ENCODE data around the gene GNPDA2. TPM values are rescaled to one million over a fixed set of nuclear protein-coding genes. Genes with fewer than 3 reads are reported as not detected.
"Not testable (repeated sequence)": the region's sequence is repeated elsewhere in the genome, so short reads cannot be mapped to it uniquely, and the experiment has no call there.

GNPDA2 gene
- total and polyA plus RNA-seq, 5 donors from 2014 or later, result 8.3 to 22.8 (median 15.2) TPM

DNA sequence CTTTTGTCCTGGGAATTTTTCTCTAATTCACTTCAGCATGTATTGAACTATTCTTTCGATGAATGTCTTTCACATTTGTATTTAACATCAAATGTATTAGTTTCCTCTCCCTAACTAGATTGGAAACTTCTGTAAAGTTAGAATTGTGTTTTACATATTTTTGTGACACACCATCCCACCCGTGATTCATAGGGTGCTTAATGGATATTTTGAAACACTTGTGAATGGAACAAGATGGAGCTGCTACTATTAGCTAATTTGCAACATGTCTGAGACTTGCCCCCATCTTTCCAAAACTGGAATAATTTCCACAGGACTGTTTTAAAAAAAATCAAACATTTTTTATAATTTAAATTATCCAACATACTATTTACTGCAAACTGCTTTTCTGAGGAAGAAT is 30.2 kb upstream of the GNPDA2 start:
- peaks cover 2% of the 10 kb centered on the region for H3K27me3 ChIP-seq (ENCODE audit: control insufficient read depth, insufficient read depth, low read length)
- H3K36me3 ChIP-seq (ENCODE audit: control insufficient read depth, insufficient read depth, low read length), result no peaks in the 10 kb centered on the region
- no peak overlapping the region for H3K4me3 ChIP-seq (ENCODE audit: low read depth, low read length)
- H3K9me3 ChIP-seq (ENCODE audit: control insufficient read depth in 2 of 2, low read length in 2 of 2), result no peaks in the 10 kb centered on the region
- no peak overlapping the region for H3K4me3 Mint-ChIP-seq
- no peak overlapping the region for H3K27ac ChIP-seq (ENCODE audit: insufficient read depth, low read length, poor library complexity, severe bottlenecking)
- no peak for ATAC-seq (ENCODE audit: low read depth in 2 of 2)
- H3K27me3 Mint-ChIP-seq, result peaks cover 4% of the 10 kb centered on the region
- H3K4me1 ChIP-seq (ENCODE audit: control insufficient read depth, insufficient read depth, low read length, poor library complexity, severe bottlenecking), result no peaks in the 10 kb centered on the region
- H3K36me3 Mint-ChIP-seq, result no peaks in the 10 kb centered on the region
- H3K27ac Mint-ChIP-seq, result no peak overlapping the region
- H3K9me3 Mint-ChIP-seq, result peaks cover 0 to 3% (median 0%) of the 10 kb centered on the region in 7 donors
- DNase-seq, result no peak
- H3K4me1 Mint-ChIP-seq, result no peaks in the 10 kb centered on the region

DNA sequence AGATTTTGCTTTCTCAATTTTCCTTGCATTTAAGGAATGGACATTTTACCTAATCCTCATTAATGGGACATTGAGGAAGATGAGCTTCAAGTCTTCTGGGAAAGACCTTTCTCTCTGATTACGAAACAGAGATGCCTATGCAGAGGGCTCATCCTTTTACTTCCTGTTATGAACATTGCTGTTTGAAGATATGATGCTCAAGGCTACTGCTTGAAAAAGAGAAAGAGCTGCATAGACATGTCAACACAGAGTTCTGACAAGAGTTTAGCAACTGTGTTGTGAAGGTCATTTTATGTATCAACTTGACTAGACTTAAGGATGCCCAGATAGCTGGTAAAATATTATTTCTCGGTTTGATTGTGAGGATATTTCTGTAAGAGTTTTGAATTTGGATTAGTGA is 13.8 kb upstream of the GNPDA2 start:
- ATAC-seq (ENCODE audit: low read depth in 2 of 2) (no peak), DNase-seq (no peak)
- no peaks in the 10 kb centered on the region for H3K9me3 ChIP-seq (ENCODE audit: control insufficient read depth in 2 of 2, low read length in 2 of 2)
- no peak overlapping the region for H3K4me3 Mint-ChIP-seq
- H3K27ac ChIP-seq (ENCODE audit: insufficient read depth, low read length, poor library complexity, severe bottlenecking), result no peak overlapping the region
- H3K4me1 ChIP-seq (ENCODE audit: control insufficient read depth, insufficient read depth, low read length, poor library complexity, severe bottlenecking), result no peaks in the 10 kb centered on the region
- no peaks in the 10 kb centered on the region for H3K36me3 Mint-ChIP-seq
- H3K27ac Mint-ChIP-seq, result no peak overlapping the region
- no peak overlapping the region for H3K4me3 ChIP-seq (ENCODE audit: low read depth, low read length)
- H3K27me3 Mint-ChIP-seq, result peaks cover 5% of the 10 kb centered on the region
- no peaks in the 10 kb centered on the region for H3K36me3 ChIP-seq (ENCODE audit: control insufficient read depth, insufficient read depth, low read length)
- H3K4me1 Mint-ChIP-seq, result no peaks in the 10 kb centered on the region
- peaks cover 7% of the 10 kb centered on the region for H3K27me3 ChIP-seq (ENCODE audit: control insufficient read depth, insufficient read depth, low read length)
- H3K9me3 Mint-ChIP-seq, result peaks cover 0 to 2% (median 0%) of the 10 kb centered on the region in 7 donors

DNA sequence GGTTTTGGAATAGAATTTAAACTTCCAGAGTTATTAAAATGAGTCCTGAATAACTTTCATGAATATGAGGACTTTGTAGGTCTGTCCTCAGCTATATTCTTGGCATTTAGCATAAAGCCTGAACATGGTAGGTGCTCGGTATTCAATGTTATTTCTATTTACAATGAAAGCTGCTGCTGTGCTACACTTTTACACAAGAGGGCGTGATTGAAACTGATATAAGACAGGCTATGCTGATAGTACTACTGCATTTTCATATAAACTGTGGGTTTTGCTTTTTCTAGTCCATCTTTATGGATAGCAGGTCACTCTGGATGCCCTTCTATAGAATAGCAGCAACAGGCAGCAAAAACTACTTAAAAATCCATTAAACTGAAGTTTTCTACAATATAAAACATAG is 12.3 kb upstream of the GNPDA2 start:
- peaks cover 15% of the 10 kb centered on the region for H3K27me3 Mint-ChIP-seq
- no peak overlapping the region for H3K4me3 ChIP-seq (ENCODE audit: low read depth, low read length)
- no peak for ATAC-seq (ENCODE audit: low read depth in 2 of 2)
- H3K27me3 ChIP-seq (ENCODE audit: control insufficient read depth, insufficient read depth, low read length), result peaks cover 14% of the 10 kb centered on the region
- H3K36me3 ChIP-seq (ENCODE audit: control insufficient read depth, insufficient read depth, low read length), result no peaks in the 10 kb centered on the region
- H3K27ac Mint-ChIP-seq, result no peak overlapping the region
- H3K4me3 Mint-ChIP-seq, result no peak overlapping the region
- H3K27ac ChIP-seq (ENCODE audit: insufficient read depth, low read length, poor library complexity, severe bottlenecking), result no peak overlapping the region
- no peaks in the 10 kb centered on the region for H3K36me3 Mint-ChIP-seq
- no peaks in the 10 kb centered on the region for H3K9me3 ChIP-seq (ENCODE audit: control insufficient read depth in 2 of 2, low read length in 2 of 2)
- peaks cover 0 to 2% (median 0%) of the 10 kb centered on the region in 7 donors for H3K9me3 Mint-ChIP-seq
- DNase-seq, result no peak
- no peaks in the 10 kb centered on the region for H3K4me1 Mint-ChIP-seq
- H3K4me1 ChIP-seq (ENCODE audit: control insufficient read depth, insufficient read depth, low read length, poor library complexity, severe bottlenecking), result no peaks in the 10 kb centered on the region

DNA sequence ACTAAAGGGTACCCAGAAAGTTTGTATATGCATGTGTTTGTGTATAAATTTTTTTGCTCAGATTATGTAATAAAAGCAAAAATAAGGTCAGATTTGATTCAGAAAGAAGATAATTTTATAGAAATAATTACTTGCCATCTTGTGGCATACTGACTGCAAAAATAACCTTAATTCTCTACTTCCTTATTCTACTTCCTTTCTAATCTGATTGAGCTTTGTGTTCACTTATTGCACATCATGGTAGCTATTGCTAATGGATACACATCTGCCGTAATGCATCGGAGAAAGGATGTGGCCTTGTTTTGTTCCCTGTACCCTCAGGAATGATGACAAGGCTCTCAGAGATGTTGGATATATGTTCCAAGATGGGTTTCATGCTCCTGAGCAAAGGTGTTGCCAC is 10.5 kb upstream of the GNPDA2 start:
- Histone ChIP-seq H3K9me3 (ENCODE audit: control insufficient read depth in 2 of 2, low read length in 2 of 2) (no peaks in the 10 kb centered on the region), H3K27ac (ENCODE audit: insufficient read depth, low read length, poor library complexity, severe bottlenecking) (no peak overlapping the region), H3K4me1 (ENCODE audit: control insufficient read depth, insufficient read depth, low read length, poor library complexity, severe bottlenecking) (no peaks in the 10 kb centered on the region), H3K36me3 (ENCODE audit: control insufficient read depth, insufficient read depth, low read length) (no peaks in the 10 kb centered on the region), H3K4me3 (ENCODE audit: low read depth, low read length) (no peak overlapping the region), H3K27me3 (ENCODE audit: control insufficient read depth, insufficient read depth, low read length) (peaks cover 15% of the 10 kb centered on the region)
- H3K27me3 Mint-ChIP-seq, result peaks cover 19% of the 10 kb centered on the region
- no peaks in the 10 kb centered on the region for H3K36me3 Mint-ChIP-seq
- H3K9me3 Mint-ChIP-seq, result peaks cover 0 to 2% (median 0%) of the 10 kb centered on the region in 7 donors
- no peak for ATAC-seq (ENCODE audit: low read depth in 2 of 2)
- no peak overlapping the region for H3K27ac Mint-ChIP-seq
- no peak for DNase-seq
- no peak overlapping the region for H3K4me3 Mint-ChIP-seq
- no peaks in the 10 kb centered on the region for H3K4me1 Mint-ChIP-seq

DNA sequence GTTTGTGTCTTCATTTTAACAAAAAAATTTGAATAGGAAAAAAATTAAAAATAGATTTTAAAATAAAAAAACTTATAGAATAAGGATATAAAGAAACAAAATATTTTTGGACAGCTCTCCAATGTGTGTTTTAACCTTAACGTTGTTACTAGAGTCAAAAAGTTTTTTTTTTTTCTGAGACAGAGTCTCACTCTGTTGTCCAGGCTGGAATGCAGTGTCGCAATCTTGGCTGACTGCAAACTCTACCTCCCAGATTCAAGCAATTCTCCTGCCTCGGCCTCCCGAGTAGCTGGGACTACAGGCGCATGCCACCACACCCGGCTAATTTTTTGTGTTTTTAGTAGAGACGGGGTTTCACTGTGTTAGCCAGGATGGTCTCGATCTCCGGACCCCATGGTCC is 2.3 kb upstream of the GNPDA2 start:
- H3K27ac ChIP-seq (ENCODE audit: insufficient read depth, low read length, poor library complexity, severe bottlenecking); H3K9me3 ChIP-seq (ENCODE audit: control insufficient read depth in 2 of 2, low read length in 2 of 2); H3K27ac Mint-ChIP-seq; H3K36me3 ChIP-seq (ENCODE audit: control insufficient read depth, insufficient read depth, low read length); ATAC-seq (ENCODE audit: low read depth in 2 of 2); H3K27me3 Mint-ChIP-seq; H3K4me3 ChIP-seq (ENCODE audit: low read depth, low read length); H3K36me3 Mint-ChIP-seq; H3K9me3 Mint-ChIP-seq; H3K27me3 ChIP-seq (ENCODE audit: control insufficient read depth, insufficient read depth, low read length); DNase-seq: not testable (repeated sequence)
- peaks cover 15 to 37% (median 18%) of the 10 kb centered on the region in 4 donors for H3K4me1 Mint-ChIP-seq
- peaks cover 20% of the 10 kb centered on the region for H3K4me1 ChIP-seq (ENCODE audit: control insufficient read depth, insufficient read depth, low read length, poor library complexity, severe bottlenecking)
- H3K4me3 Mint-ChIP-seq, result peak overlapping the region in 1 of 4 donors; percentile 13

DNA sequence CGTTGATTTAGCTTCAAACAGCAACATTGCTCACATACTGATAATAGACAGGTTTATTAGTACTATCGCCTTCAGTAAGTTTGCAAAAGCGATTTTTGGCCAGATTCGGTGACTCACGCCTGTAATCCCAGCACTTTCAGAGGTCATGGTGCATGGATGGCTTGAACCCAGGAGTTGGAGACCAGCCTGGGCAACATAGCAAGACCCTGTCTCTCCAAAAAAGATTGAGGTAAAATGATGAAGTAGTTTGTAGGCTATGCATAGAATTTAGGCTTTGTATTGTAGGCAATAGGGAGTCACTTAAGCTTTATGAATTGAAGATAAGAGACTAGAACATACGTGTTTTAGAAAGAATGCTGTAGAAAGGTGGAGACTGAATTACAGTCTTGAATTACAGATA is 1.1 kb upstream of the GNPDA2 start:
- Mint-ChIP-seq H3K4me3 (peak overlapping the region; percentile 91 to 93 (median 92)), H3K9me3 (no peaks in the 10 kb centered on the region), H3K27me3 (no peaks in the 10 kb centered on the region), H3K27ac (peak overlapping the region in 1 of 3 donors; percentile 4), H3K4me1 (peaks cover 20 to 46% (median 24%) of the 10 kb centered on the region in 4 donors), H3K36me3 (no peaks in the 10 kb centered on the region)
- Histone ChIP-seq H3K9me3 (ENCODE audit: control insufficient read depth in 2 of 2, low read length in 2 of 2) (no peaks in the 10 kb centered on the region), H3K27me3 (ENCODE audit: control insufficient read depth, insufficient read depth, low read length) (peaks cover 2% of the 10 kb centered on the region), H3K36me3 (ENCODE audit: control insufficient read depth, insufficient read depth, low read length) (no peaks in the 10 kb centered on the region), H3K27ac (ENCODE audit: insufficient read depth, low read length, poor library complexity, severe bottlenecking) (no peak overlapping the region), H3K4me3 (ENCODE audit: low read depth, low read length) (peak overlapping the region; percentile 90), H3K4me1 (ENCODE audit: control insufficient read depth, insufficient read depth, low read length, poor library complexity, severe bottlenecking) (peaks cover 28% of the 10 kb centered on the region)
- ATAC-seq (ENCODE audit: low read depth in 2 of 2), result no peak
- DNase-seq, result no peak

DNA sequence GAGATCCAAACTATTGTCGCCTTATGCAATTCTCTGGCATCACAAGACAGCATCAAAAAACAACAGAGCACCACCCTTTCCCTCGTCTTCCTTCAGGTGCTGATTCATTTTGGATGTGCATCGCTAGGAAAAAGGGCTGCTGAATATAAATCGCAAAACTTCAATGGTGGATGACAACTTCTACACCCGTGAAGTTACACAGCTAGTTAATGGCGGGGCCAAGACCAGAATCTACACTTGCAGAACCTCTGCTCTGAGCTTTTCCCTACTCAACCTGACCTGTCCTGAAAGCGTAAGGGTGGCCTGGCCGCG is 674 bp downstream of the GNPDA2 start:
- Histone ChIP-seq H3K27ac (ENCODE audit: insufficient read depth, low read length, poor library complexity, severe bottlenecking) (no peak overlapping the region), H3K4me3 (ENCODE audit: low read depth, low read length) (peak overlapping the region; percentile 90)
- H3K4me3 Mint-ChIP-seq, result peak overlapping the region; percentile 91 to 93 (median 92)

DNA sequence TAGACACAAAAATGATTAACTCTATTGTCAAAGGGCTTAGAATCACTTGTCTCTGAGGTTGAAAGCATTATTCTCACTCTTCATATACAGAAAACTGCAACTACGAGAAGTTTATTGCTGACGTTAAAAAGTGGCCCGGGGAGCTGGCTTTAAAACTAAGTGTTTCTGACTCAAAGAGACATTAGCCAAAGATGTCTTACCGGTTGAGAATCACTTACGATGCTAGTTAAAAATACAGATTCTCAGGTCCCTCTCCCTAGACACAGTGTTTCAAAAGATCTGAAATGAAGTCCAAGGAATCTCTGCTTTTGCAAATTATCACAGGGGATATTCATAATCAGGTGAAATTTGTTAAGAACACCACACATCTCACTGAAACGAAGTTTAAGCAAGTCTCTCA is 1.2 kb downstream of the GNPDA2 start:
- H3K4me1 Mint-ChIP-seq, result peaks cover 30 to 57% (median 36%) of the 10 kb centered on the region in 4 donors
- Histone ChIP-seq H3K36me3 (ENCODE audit: control insufficient read depth, insufficient read depth, low read length) (no peaks in the 10 kb centered on the region), H3K4me3 (ENCODE audit: low read depth, low read length) (peak overlapping the region; percentile 90), H3K4me1 (ENCODE audit: control insufficient read depth, insufficient read depth, low read length, poor library complexity, severe bottlenecking) (peaks cover 28% of the 10 kb centered on the region), H3K27me3 (ENCODE audit: control insufficient read depth, insufficient read depth, low read length) (no peaks in the 10 kb centered on the region), H3K27ac (ENCODE audit: insufficient read depth, low read length, poor library complexity, severe bottlenecking) (no peak overlapping the region), H3K9me3 (ENCODE audit: control insufficient read depth in 2 of 2, low read length in 2 of 2) (no peaks in the 10 kb centered on the region)
- H3K27ac Mint-ChIP-seq, result peak overlapping the region; percentile 77 to 84 (median 84)
- H3K4me3 Mint-ChIP-seq, result peak overlapping the region; percentile 91 to 93 (median 92)
- no peaks in the 10 kb centered on the region for H3K9me3 Mint-ChIP-seq
- DNase-seq (no peak), ATAC-seq (ENCODE audit: low read depth in 2 of 2) (no peak)
- no peaks in the 10 kb centered on the region for H3K27me3 Mint-ChIP-seq
- no peaks in the 10 kb centered on the region for H3K36me3 Mint-ChIP-seq

More for the DNA sequence above, 674 bp downstream of the GNPDA2 start:
- Mint-ChIP-seq H3K4me1 (peaks cover 27 to 55% (median 32%) of the 10 kb centered on the region in 4 donors), H3K27me3 (no peaks in the 10 kb centered on the region), H3K36me3 (no peaks in the 10 kb centered on the region), H3K9me3 (no peaks in the 10 kb centered on the region), H3K27ac (peak overlapping the region; percentile 77 to 84 (median 84))
- H3K27me3 ChIP-seq (ENCODE audit: control insufficient read depth, insufficient read depth, low read length), result no peaks in the 10 kb centered on the region
- H3K9me3 ChIP-seq (ENCODE audit: control insufficient read depth in 2 of 2, low read length in 2 of 2), result no peaks in the 10 kb centered on the region
- peaks cover 28% of the 10 kb centered on the region for H3K4me1 ChIP-seq (ENCODE audit: control insufficient read depth, insufficient read depth, low read length, poor library complexity, severe bottlenecking)
- no peaks in the 10 kb centered on the region for H3K36me3 ChIP-seq (ENCODE audit: control insufficient read depth, insufficient read depth, low read length)
- ATAC-seq (ENCODE audit: low read depth in 2 of 2) (peak; percentile 27 to 36), DNase-seq (no peak)
